ENCODE data around the gene PRAMEF20.

PRAMEF20 gene

GRCh38 chr1:13461977-13462376, 51.7 kb downstream of the PRAMEF20 start:
- in situ Hi-C loops (cut with MboI; ENCODE audit: low sequenced_read_pairs), result no loop called here

GRCh38 chr1:13462682-13463081, 52.4 kb downstream of the PRAMEF20 start:
- in situ Hi-C loops (cut with MboI; ENCODE audit: low sequenced_read_pairs), result no loop called here

- in situ Hi-C loops (cut with MboI; ENCODE audit: low sequenced_read_pairs), result no loop called here
These were observed 55.3 kb downstream of the PRAMEF20 start for GRCh38 chr1:13465515-13465914.

- in situ Hi-C loops (cut with MboI; ENCODE audit: low sequenced_read_pairs), result no loop called here
These were observed 59.1 kb downstream of the PRAMEF20 start for GRCh38 chr1:13469343-13469742.

Measured in HL-60/S4 (cell line).